ENCODE data around the gene RPTOR.
"Not testable (repeated sequence)": the region's sequence is repeated elsewhere in the genome, so short reads cannot be mapped to it uniquely, and the experiment has no call there.

The RPTOR gene

GRCh38 chr17:80691784-80692183 lies 147.1 kb downstream of the RPTOR start:
- Histone ChIP-seq H3K36me3 (ENCODE audit: control insufficient read depth, insufficient read depth, low read length) (no peaks in the 10 kb centered on the region), H3K9me3 (ENCODE audit: control insufficient read depth, low read length) (no peaks in the 10 kb centered on the region), H3K27ac (ENCODE audit: insufficient read depth, low read length, poor library complexity, severe bottlenecking) (no peak overlapping the region), H3K27me3 (replicated peaks; ENCODE audit: control insufficient read depth, insufficient read depth, low read length, poor library complexity, severe bottlenecking) (no peaks in the 10 kb centered on the region), H3K4me3 (ENCODE audit: insufficient read depth, low read depth, low read length, poor library complexity, severe bottlenecking) (no peak overlapping the region), H3K4me1 (ENCODE audit: control insufficient read depth, insufficient read depth, low read length, poor library complexity, severe bottlenecking) (no peaks in the 10 kb centered on the region)
- DNase-seq = no peak

DNA sequence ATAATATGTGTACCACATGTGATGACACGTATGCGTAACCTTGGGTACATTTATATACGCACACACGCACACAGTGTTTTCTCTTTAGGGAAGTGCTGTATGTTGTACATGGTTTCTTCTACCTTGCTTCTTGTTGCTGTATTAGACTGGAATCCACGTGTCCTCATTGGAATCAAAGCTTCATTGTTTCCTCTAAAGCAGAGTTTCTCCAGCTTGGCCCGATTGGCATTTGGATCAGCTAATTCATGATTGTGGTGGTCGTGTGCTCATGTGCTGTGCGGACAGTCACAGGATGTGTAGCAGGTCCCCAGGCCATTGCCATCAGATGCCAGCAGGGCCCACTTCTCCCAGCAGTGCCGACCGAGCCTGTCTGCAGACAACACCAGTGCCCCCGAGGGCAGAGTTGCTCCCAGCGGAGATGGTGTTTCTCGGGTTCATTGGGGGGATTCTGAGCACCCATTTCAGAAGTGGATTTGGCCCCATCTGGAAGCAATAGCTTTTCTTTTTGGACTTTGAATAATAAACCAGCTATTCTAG lies 148.4 kb downstream of the RPTOR start:
- H3K4me1 ChIP-seq (ENCODE audit: control insufficient read depth, insufficient read depth, low read length, poor library complexity, severe bottlenecking) = no peaks in the 10 kb centered on the region
- no peak for DNase-seq

DNA sequence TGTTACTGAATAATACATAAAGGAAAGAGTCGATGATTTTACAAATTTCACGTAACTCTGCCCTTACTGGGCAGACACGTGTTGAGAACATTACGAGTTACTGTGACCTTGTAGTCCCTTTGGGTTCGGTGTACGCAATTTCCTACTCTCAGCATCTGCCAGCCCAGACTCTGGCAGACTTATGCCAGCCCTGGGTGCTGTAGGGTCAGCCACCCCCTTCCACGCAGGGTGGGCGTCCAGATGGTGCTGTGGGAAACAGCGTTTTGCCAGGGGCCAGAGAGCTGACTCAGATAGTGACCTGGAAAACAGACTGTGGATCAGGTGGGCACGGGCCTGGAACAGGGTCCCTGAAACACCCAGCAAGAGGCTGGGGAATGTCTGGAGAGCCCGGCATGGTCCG lies 148.9 kb downstream of the RPTOR start:
- no peaks in the 10 kb centered on the region for H3K27me3 ChIP-seq (replicated peaks; ENCODE audit: control insufficient read depth, insufficient read depth, low read length, poor library complexity, severe bottlenecking)
- no peak overlapping the region for H3K27ac ChIP-seq (ENCODE audit: insufficient read depth, low read length, poor library complexity, severe bottlenecking)
- DNase-seq = no peak
- H3K9me3 ChIP-seq (ENCODE audit: control insufficient read depth, low read length) = no peaks in the 10 kb centered on the region
- no peaks in the 10 kb centered on the region for H3K36me3 ChIP-seq (ENCODE audit: control insufficient read depth, insufficient read depth, low read length)
- no peak overlapping the region for H3K4me3 ChIP-seq (ENCODE audit: insufficient read depth, low read depth, low read length, poor library complexity, severe bottlenecking)
- H3K4me1 ChIP-seq (ENCODE audit: control insufficient read depth, insufficient read depth, low read length, poor library complexity, severe bottlenecking) = no peaks in the 10 kb centered on the region

More for the DNA sequence above, 148.4 kb downstream of the RPTOR start:
- Histone ChIP-seq H3K9me3 (ENCODE audit: control insufficient read depth, low read length) (no peaks in the 10 kb centered on the region), H3K4me3 (ENCODE audit: insufficient read depth, low read depth, low read length, poor library complexity, severe bottlenecking) (no peak overlapping the region), H3K27ac (ENCODE audit: insufficient read depth, low read length, poor library complexity, severe bottlenecking) (no peak overlapping the region), H3K36me3 (ENCODE audit: control insufficient read depth, insufficient read depth, low read length) (no peaks in the 10 kb centered on the region), H3K27me3 (replicated peaks; ENCODE audit: control insufficient read depth, insufficient read depth, low read length, poor library complexity, severe bottlenecking) (no peaks in the 10 kb centered on the region)

DNA sequence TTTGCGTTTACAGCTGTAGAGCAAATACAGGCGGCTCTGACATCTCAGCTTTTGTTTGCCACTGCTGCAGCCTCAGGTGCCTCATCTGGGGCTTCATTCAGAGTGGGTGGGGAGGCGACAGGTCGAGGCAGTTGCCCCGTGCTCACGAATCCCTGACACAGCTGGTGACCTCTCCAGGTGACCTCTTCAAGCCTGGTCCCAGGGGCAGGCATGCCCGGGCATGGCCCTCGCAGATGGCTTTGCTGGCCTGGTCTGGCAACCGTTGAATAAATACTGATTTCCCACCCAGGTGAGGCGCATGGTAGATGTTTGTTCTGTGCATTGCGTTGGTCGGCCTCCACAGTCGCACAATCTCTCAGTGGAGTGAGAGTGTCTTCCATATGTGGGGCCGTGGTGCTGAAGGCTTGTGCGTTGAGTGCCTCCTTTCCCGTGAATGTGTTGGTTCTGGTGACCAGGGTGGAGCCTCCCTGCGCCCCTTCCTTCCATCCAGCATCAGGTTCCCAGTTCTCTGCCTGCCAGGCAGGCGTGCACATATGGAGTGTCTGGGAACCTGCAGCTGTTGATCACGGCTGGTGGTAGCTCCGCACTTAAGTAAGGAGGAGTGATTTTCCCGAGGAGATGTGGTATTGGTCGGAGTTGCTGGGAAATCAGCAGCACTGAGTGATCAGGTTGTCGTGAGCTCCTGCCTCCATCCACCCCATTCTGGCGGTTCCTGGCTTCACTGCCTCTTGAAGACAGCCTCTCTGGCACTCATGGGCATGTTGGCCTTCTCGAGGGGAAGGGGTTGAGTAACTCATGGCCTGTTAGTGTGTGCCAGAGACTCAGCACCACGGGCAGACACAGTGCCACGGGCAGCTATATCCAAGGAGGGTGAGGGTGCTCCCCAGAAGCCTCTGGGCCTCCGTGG lies 149.7 kb downstream of the RPTOR start:
- no peak overlapping the region for H3K4me3 ChIP-seq (ENCODE audit: insufficient read depth, low read depth, low read length, poor library complexity, severe bottlenecking)
- no peak overlapping the region for H3K27ac ChIP-seq (ENCODE audit: insufficient read depth, low read length, poor library complexity, severe bottlenecking)
- H3K36me3 ChIP-seq (ENCODE audit: control insufficient read depth, insufficient read depth, low read length) = no peaks in the 10 kb centered on the region
- H3K27me3 ChIP-seq (replicated peaks; ENCODE audit: control insufficient read depth, insufficient read depth, low read length, poor library complexity, severe bottlenecking) = no peaks in the 10 kb centered on the region
- DNase-seq = no peak
- no peaks in the 10 kb centered on the region for H3K9me3 ChIP-seq (ENCODE audit: control insufficient read depth, low read length)
- H3K4me1 ChIP-seq (ENCODE audit: control insufficient read depth, insufficient read depth, low read length, poor library complexity, severe bottlenecking) = no peaks in the 10 kb centered on the region

GRCh38 chr17:80694992-80695912 lies 150.6 kb downstream of the RPTOR start:
- no peak overlapping the region for H3K27ac ChIP-seq (ENCODE audit: insufficient read depth, low read length, poor library complexity, severe bottlenecking)
- no peaks in the 10 kb centered on the region for H3K4me1 ChIP-seq (ENCODE audit: control insufficient read depth, insufficient read depth, low read length, poor library complexity, severe bottlenecking)
- no peak for DNase-seq
- no peaks in the 10 kb centered on the region for H3K36me3 ChIP-seq (ENCODE audit: control insufficient read depth, insufficient read depth, low read length)
- H3K4me3 ChIP-seq (ENCODE audit: insufficient read depth, low read depth, low read length, poor library complexity, severe bottlenecking) = no peak overlapping the region
- H3K27me3 ChIP-seq (replicated peaks; ENCODE audit: control insufficient read depth, insufficient read depth, low read length, poor library complexity, severe bottlenecking) = no peaks in the 10 kb centered on the region
- no peaks in the 10 kb centered on the region for H3K9me3 ChIP-seq (ENCODE audit: control insufficient read depth, low read length)

GRCh38 chr17:80695979-80696378 lies 151.3 kb downstream of the RPTOR start:
- DNase-seq = no peak
- Histone ChIP-seq H3K4me3 (ENCODE audit: insufficient read depth, low read depth, low read length, poor library complexity, severe bottlenecking) (no peak overlapping the region), H3K9me3 (ENCODE audit: control insufficient read depth, low read length) (no peaks in the 10 kb centered on the region), H3K27me3 (replicated peaks; ENCODE audit: control insufficient read depth, insufficient read depth, low read length, poor library complexity, severe bottlenecking) (no peaks in the 10 kb centered on the region), H3K4me1 (ENCODE audit: control insufficient read depth, insufficient read depth, low read length, poor library complexity, severe bottlenecking) (no peaks in the 10 kb centered on the region), H3K36me3 (ENCODE audit: control insufficient read depth, insufficient read depth, low read length) (no peaks in the 10 kb centered on the region), H3K27ac (ENCODE audit: insufficient read depth, low read length, poor library complexity, severe bottlenecking) (no peak overlapping the region)

DNA sequence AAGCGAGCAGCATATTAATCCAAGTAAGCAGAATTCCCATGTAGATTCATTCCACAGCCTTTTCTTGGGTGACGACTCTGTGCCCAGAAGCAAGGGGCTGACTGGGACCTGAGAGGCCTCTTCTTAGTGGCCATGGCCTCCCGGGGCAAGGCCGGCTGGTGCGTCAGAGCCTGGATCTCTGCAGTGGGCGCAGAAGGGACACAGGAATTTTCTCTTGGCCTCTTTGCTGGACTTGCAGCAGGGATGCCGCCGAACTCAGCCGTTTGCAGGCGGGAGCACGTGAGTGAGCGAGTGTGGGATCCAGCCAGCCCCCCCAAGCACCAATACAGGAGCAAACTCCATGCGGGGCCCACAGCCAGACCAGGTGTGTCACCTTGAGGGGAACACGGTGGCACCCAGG lies 151.8 kb downstream of the RPTOR start:
- Histone ChIP-seq H3K27me3 (replicated peaks; ENCODE audit: control insufficient read depth, insufficient read depth, low read length, poor library complexity, severe bottlenecking) (no peaks in the 10 kb centered on the region), H3K36me3 (ENCODE audit: control insufficient read depth, insufficient read depth, low read length) (no peaks in the 10 kb centered on the region), H3K4me1 (ENCODE audit: control insufficient read depth, insufficient read depth, low read length, poor library complexity, severe bottlenecking) (no peaks in the 10 kb centered on the region), H3K27ac (ENCODE audit: insufficient read depth, low read length, poor library complexity, severe bottlenecking) (no peak overlapping the region), H3K9me3 (ENCODE audit: control insufficient read depth, low read length) (no peaks in the 10 kb centered on the region), H3K4me3 (ENCODE audit: insufficient read depth, low read depth, low read length, poor library complexity, severe bottlenecking) (no peak overlapping the region)
- DNase-seq = no peak

DNA sequence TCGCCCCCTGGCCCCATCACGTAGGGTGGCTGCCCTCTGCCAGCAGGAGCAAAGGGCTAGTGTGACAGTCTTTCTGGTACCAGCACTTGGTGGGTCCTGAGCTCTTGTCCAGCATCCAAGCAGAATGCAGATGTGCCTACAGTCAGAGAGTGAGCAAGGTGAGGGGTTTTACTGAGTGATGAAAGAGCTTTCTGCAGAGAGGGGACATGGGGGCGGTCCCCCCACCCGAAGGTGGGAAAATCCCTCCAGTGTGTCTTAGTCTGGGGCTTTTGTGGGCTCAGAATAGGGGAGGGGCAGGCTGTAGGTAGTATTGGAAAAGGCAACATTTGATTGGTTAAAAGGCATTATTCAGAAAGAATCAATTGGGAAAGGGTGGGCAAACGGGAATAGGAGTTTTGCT lies 152.3 kb downstream of the RPTOR start:
- Histone ChIP-seq H3K27me3 (replicated peaks; ENCODE audit: control insufficient read depth, insufficient read depth, low read length, poor library complexity, severe bottlenecking) (no peaks in the 10 kb centered on the region), H3K27ac (ENCODE audit: insufficient read depth, low read length, poor library complexity, severe bottlenecking) (no peak overlapping the region), H3K9me3 (ENCODE audit: control insufficient read depth, low read length) (no peaks in the 10 kb centered on the region), H3K36me3 (ENCODE audit: control insufficient read depth, insufficient read depth, low read length) (no peaks in the 10 kb centered on the region), H3K4me1 (ENCODE audit: control insufficient read depth, insufficient read depth, low read length, poor library complexity, severe bottlenecking) (no peaks in the 10 kb centered on the region), H3K4me3 (ENCODE audit: insufficient read depth, low read depth, low read length, poor library complexity, severe bottlenecking) (no peak overlapping the region)
- DNase-seq = no peak

DNA sequence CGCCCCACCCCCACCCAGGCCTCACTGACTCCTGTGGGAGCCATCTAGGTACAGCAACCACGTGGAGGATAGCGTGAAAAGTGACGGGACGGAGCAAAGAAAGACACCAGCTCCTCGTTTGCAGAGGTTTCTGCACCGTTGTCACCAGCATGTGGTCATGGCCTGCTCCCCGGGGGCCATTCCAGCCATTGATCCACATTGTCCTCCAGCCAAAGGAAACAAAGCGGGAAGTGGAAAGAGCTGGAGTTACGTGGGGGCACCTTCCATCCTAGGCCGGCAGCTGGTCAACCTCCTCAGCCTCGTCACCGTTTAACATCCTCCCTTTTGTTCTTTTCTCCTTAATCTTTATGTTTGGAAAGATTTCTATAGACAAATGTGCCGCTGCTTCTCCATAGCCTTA lies 153.7 kb downstream of the RPTOR start:
- Histone ChIP-seq H3K27ac (ENCODE audit: insufficient read depth, low read length, poor library complexity, severe bottlenecking) (no peak overlapping the region), H3K36me3 (ENCODE audit: control insufficient read depth, insufficient read depth, low read length) (no peaks in the 10 kb centered on the region), H3K4me1 (ENCODE audit: control insufficient read depth, insufficient read depth, low read length, poor library complexity, severe bottlenecking) (peaks cover 5% of the 10 kb centered on the region), H3K4me3 (ENCODE audit: insufficient read depth, low read depth, low read length, poor library complexity, severe bottlenecking) (no peak overlapping the region), H3K27me3 (replicated peaks; ENCODE audit: control insufficient read depth, insufficient read depth, low read length, poor library complexity, severe bottlenecking) (no peaks in the 10 kb centered on the region), H3K9me3 (ENCODE audit: control insufficient read depth, low read length) (no peaks in the 10 kb centered on the region)
- DNase-seq = no peak

- not testable (repeated sequence) for H3K36me3 ChIP-seq (ENCODE audit: control insufficient read depth, insufficient read depth, low read length); DNase-seq; H3K9me3 ChIP-seq (ENCODE audit: control insufficient read depth, low read length); H3K4me3 ChIP-seq (ENCODE audit: insufficient read depth, low read depth, low read length, poor library complexity, severe bottlenecking); H3K27ac ChIP-seq (ENCODE audit: insufficient read depth, low read length, poor library complexity, severe bottlenecking); H3K27me3 ChIP-seq (replicated peaks; ENCODE audit: control insufficient read depth, insufficient read depth, low read length, poor library complexity, severe bottlenecking)
- H3K4me1 ChIP-seq (ENCODE audit: control insufficient read depth, insufficient read depth, low read length, poor library complexity, severe bottlenecking) = peaks cover 15% of the 10 kb centered on the region
These were observed 154.6 kb downstream of the RPTOR start for GRCh38 chr17:80699205-80699604.

Data from effector memory CD4-positive, alpha-beta T cell (primary cell).